Karpas-422 (cell line): Measurements from ENCODE around the gene PRDM16. TPM values are rescaled to one million over a fixed set of nuclear protein-coding genes. Genes with fewer than 3 reads are reported as not detected.

Experiments used
- DNase-seq: peaks from one replicate; pipeline ENCODE4 v3.0.0-alpha.2; 2015
- H2AFZ ChIP-seq: fragments of 200-600 bp; sonication (generic); 2 replicates; pipeline ENCODE4 v1.6.1; 2014; ENCODE audit warnings: antibody characterized with exemption, low read length, mixed read lengths
- H3K27ac ChIP-seq: fragments of 200-600 bp; sonication (generic); 2 replicates; pipeline ENCODE4 v1.5.1; 2014; ENCODE audit warnings: mild to moderate bottlenecking, low read length, moderate library complexity
- H3K27me3 ChIP-seq: fragments of 200-600 bp; sonication (generic); 2 replicates; pipeline ENCODE4 v1.6.1; 2014; ENCODE audit warnings: low read length, mixed read lengths
- H3K36me3 ChIP-seq: fragments of 200-600 bp; sonication (generic); 2 replicates; pipeline ENCODE4 v1.6.1; 2014; ENCODE audit warnings: low read length, mixed read lengths; ENCODE audit not compliant: insufficient read depth
- H3K4me1 ChIP-seq: fragments of 200-600 bp; sonication (generic); 2 replicates; pipeline ENCODE4 v1.6.1; 2014; ENCODE audit warnings: mild to moderate bottlenecking, low read length, mixed read lengths
- H3K4me2 ChIP-seq: fragments of 200-600 bp; sonication (generic); 2 replicates; pipeline ENCODE4 v1.6.1; 2014; ENCODE audit warnings: low read length, low read depth, mild to moderate bottlenecking; ENCODE audit not compliant: poor library complexity, severe bottlenecking
- H3K4me3 ChIP-seq: fragments of 200-600 bp; sonication (generic); 2 replicates; pipeline ENCODE4 v1.5.1; 2014; ENCODE audit warnings: mild to moderate bottlenecking, antibody characterized with exemption, low read length, mixed read lengths
- H3K79me2 ChIP-seq: fragments of 200-600 bp; sonication (generic); 2 replicates; pipeline ENCODE4 v1.6.1; 2014; ENCODE audit warnings: mild to moderate bottlenecking, low read length, mixed read lengths
- H3K9ac ChIP-seq: fragments of 200-600 bp; sonication (generic); 2 replicates; pipeline ENCODE4 v1.6.0; 2014; ENCODE audit warnings: low read length
- H3K9me2 ChIP-seq: fragments of 200-600 bp; sonication (generic), shearing (Covaris generic); replicated peaks from 2 replicates; pipeline ENCODE4 v1.6.0; 2014; ENCODE audit warnings: mild to moderate bottlenecking, low read length, moderate library complexity; ENCODE audit not compliant: insufficient read depth
- H3K9me3 ChIP-seq: fragments of 300-700, 200-600 bp; sonication (generic); 2 replicates; pipeline ENCODE4 v1.6.1; 2014; ENCODE audit warnings: low read length, mixed read lengths
- H4K20me1 ChIP-seq: fragments of 200-600 bp; sonication (generic); 2 replicates; pipeline ENCODE4 v1.6.1; 2014; ENCODE audit warnings: mild to moderate bottlenecking, antibody characterized with exemption, low read length, low read depth; ENCODE audit not compliant: insufficient read depth
- total RNA-seq: library from RNA; depleted of rRNA; stranded (reverse); fragments of >200 nt; shearing (Covaris generic); gene quantifications from 2 replicates; pipeline ENCODE4 v1.2.3, GENCODE V29; 2014; ENCODE audit warnings: low replicate concordance

PRDM16 gene
- total RNA-seq, 1 experiment from 2014 or later: not detected

DNA sequence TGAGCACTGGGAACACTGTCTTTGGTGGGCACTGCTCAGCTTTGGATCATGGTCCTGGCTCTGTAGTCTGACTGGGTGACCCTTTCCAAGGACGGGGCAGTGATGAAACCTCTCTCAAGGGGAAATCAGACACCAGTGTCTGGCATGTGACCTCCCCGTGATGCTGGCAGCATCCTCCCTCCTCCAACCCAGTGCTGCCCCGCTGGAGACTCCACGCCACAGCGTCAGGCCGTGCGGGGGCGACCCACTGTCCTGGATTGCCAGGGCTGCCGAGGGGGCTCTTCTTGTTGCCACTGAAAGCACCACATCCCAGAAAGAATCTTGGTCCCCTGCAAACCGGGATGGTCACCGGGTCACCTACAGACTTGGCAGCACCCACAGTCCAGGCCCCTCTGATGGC, 239.1 kb downstream of the PRDM16 start:
- Histone ChIP-seq H3K79me2 (no peaks in the 10 kb centered on the region), H3K27me3 (no peaks in the 10 kb centered on the region), H3K4me3 (no peak overlapping the region), H3K27ac (no peak overlapping the region), H3K4me2 (no peak overlapping the region), H3K9me3 (no peaks in the 10 kb centered on the region), H3K4me1 (no peaks in the 10 kb centered on the region), H3K9me2 (no peaks in the 10 kb centered on the region), H3K9ac (no peak overlapping the region), H2AFZ (no peak overlapping the region), H4K20me1 (no peaks in the 10 kb centered on the region), H3K36me3 (no peaks in the 10 kb centered on the region)
- no peak for DNase-seq

GRCh38 chr1:3310718-3311400, 241.9 kb downstream of the PRDM16 start:
- DNase-seq: no peak
- no peaks in the 10 kb centered on the region for H3K36me3 ChIP-seq
- no peaks in the 10 kb centered on the region for H3K79me2 ChIP-seq
- no peak overlapping the region for H3K27ac ChIP-seq
- H4K20me1 ChIP-seq: no peaks in the 10 kb centered on the region
- H3K4me1 ChIP-seq: no peaks in the 10 kb centered on the region
- no peaks in the 10 kb centered on the region for H3K9me3 ChIP-seq
- H3K9me2 ChIP-seq: no peaks in the 10 kb centered on the region
- no peak overlapping the region for H3K4me2 ChIP-seq
- no peak overlapping the region for H2AFZ ChIP-seq
- H3K4me3 ChIP-seq: no peak overlapping the region
- H3K9ac ChIP-seq: no peak overlapping the region
- H3K27me3 ChIP-seq: no peaks in the 10 kb centered on the region

DNA sequence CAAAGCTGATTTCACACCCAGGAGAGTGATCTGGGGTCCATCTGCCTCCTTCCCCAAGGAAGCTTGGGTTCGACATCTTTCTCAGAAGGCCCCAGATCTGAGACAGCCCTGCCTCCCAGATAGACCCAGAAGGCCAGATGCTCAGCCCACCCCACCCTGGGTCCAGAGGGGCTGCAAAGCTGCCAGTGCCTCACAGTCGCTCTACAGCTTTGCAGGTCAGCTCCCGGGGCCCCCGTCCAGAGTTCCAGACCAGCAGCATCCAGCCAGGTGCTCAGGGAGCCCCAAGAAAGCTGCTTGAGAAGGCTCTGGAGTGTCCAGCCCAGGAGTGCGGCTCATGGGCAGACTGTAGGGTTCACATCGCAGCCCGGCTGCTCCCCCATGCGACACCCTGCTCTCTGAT, 242.7 kb downstream of the PRDM16 start:
- no peaks in the 10 kb centered on the region for H3K9me2 ChIP-seq
- no peak overlapping the region for H3K27ac ChIP-seq
- DNase-seq: no peak
- no peaks in the 10 kb centered on the region for H3K79me2 ChIP-seq
- H3K4me1 ChIP-seq: no peaks in the 10 kb centered on the region
- no peaks in the 10 kb centered on the region for H4K20me1 ChIP-seq
- no peak overlapping the region for H3K4me2 ChIP-seq
- no peak overlapping the region for H3K9ac ChIP-seq
- H2AFZ ChIP-seq: no peak overlapping the region
- H3K4me3 ChIP-seq: no peak overlapping the region
- H3K9me3 ChIP-seq: no peaks in the 10 kb centered on the region
- H3K27me3 ChIP-seq: no peaks in the 10 kb centered on the region
- H3K36me3 ChIP-seq: no peaks in the 10 kb centered on the region

- Histone ChIP-seq H3K27me3 (no peaks in the 10 kb centered on the region), H3K4me2 (no peak overlapping the region), H3K36me3 (no peaks in the 10 kb centered on the region), H2AFZ (no peak overlapping the region), H4K20me1 (no peaks in the 10 kb centered on the region), H3K9me2 (no peaks in the 10 kb centered on the region), H3K4me3 (no peak overlapping the region), H3K79me2 (no peaks in the 10 kb centered on the region), H3K4me1 (no peaks in the 10 kb centered on the region), H3K9ac (no peak overlapping the region), H3K27ac (no peak overlapping the region), H3K9me3 (no peaks in the 10 kb centered on the region)
- DNase-seq: no peak
Observed at GRCh38 chr1:3312310-3312897, 243.4 kb downstream of the PRDM16 start.

GRCh38 chr1:3312898-3313575, 244.0 kb downstream of the PRDM16 start:
- no peaks in the 10 kb centered on the region for H3K79me2 ChIP-seq
- H3K9me3 ChIP-seq: no peaks in the 10 kb centered on the region
- no peak overlapping the region for H2AFZ ChIP-seq
- no peaks in the 10 kb centered on the region for H3K36me3 ChIP-seq
- H3K27me3 ChIP-seq: no peaks in the 10 kb centered on the region
- H3K27ac ChIP-seq: no peak overlapping the region
- H3K4me1 ChIP-seq: no peaks in the 10 kb centered on the region
- H3K9ac ChIP-seq: no peak overlapping the region
- no peaks in the 10 kb centered on the region for H3K9me2 ChIP-seq
- no peak for DNase-seq
- H4K20me1 ChIP-seq: no peaks in the 10 kb centered on the region
- H3K4me3 ChIP-seq: no peak overlapping the region
- no peak overlapping the region for H3K4me2 ChIP-seq

DNA sequence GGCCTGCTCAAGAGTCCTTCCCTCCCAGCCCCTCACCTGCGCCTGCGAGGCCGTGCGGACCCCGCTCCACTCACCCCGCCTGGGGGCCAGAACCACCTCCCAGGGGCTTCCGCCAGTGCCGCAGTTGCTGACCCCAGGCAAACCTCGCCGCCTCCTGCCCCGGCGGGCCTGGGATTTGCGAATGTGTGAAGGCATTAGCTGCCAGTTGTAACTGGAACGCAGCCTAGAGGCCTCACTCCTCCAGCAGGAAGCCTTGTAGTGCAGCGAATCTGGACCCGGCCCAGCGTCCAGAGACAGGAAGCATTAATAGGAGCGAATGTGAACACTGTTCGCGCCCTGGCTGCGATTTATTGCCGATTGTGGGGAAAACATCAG, 244.6 kb downstream of the PRDM16 start:
- Histone ChIP-seq H3K79me2 (no peaks in the 10 kb centered on the region), H3K9me3 (no peaks in the 10 kb centered on the region), H4K20me1 (no peaks in the 10 kb centered on the region), H3K4me1 (no peaks in the 10 kb centered on the region), H3K36me3 (no peaks in the 10 kb centered on the region), H3K27ac (no peak overlapping the region), H3K4me3 (no peak overlapping the region), H2AFZ (no peak overlapping the region), H3K4me2 (no peak overlapping the region), H3K27me3 (no peaks in the 10 kb centered on the region), H3K9me2 (no peaks in the 10 kb centered on the region), H3K9ac (no peak overlapping the region)
- DNase-seq: no peak

DNA sequence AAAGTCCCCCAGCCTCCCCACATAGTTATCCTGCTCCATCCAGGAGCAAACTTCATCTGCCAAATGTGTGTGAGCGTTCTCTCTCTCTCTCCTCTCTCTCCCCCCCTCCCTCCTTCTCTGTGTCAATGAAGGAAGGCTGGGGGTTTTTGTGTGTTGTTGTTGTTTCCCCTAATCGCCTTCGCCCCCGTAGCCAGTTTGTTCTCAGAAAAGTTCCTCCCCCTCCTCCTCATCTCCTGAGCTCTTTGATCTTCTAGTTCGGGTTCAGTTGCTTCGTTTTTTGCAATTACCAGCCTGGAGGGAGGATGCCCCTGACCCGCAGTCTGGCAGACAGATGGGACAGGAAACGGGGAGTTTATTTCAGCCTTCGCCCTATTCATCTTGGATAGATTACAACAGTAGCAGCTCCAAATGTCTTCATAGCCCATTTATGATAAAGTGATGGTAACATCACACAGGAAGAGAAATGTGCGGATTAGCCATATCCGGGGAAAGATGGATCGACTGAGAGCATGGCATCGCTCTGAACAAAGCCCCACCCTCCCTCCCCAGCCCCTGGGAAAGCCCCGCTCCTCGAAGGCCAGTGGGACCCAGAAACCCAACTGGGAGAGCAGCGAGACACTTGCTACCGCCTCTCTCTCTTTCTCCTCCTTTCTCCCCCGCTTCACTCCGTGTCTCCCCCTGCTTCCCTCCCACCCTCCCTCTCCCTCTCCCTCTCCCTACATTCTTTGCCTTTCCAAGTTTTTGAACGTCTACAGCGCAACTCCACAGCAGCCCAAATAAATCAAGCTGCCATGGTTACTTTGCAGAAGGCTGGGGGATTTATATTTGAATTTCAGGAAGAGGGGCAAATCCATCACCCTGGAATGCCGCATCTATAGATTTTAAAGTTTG, 245.7 kb downstream of the PRDM16 start:
- Histone ChIP-seq H3K27me3 (no peaks in the 10 kb centered on the region), H3K9ac (no peak overlapping the region), H3K36me3 (no peaks in the 10 kb centered on the region), H3K27ac (no peak overlapping the region), H3K4me2 (no peak overlapping the region), H3K9me2 (no peaks in the 10 kb centered on the region), H3K79me2 (no peaks in the 10 kb centered on the region), H3K4me1 (no peaks in the 10 kb centered on the region), H3K9me3 (no peaks in the 10 kb centered on the region), H2AFZ (no peak overlapping the region), H3K4me3 (no peak overlapping the region), H4K20me1 (no peaks in the 10 kb centered on the region)
- no peak for DNase-seq
